Testis (tissue), 2 donors: ENCODE measurements around the gene SLC7A9.

ENCODE experiments used
- CTCF ChIP-seq, 3 experiments: fragments of 450-650 bp in 2 of 3; fragments of 200-600 bp in 1 of 3; sonication (generic) in 1 of 3; IDR thresholded peaks; one replicate each; pipeline ENCODE4 v1.5.1; 2016 to 2019; ENCODE audit warnings: antibody characterized with exemption in 3 of 3, mild to moderate bottlenecking in 2 of 3, moderate library complexity in 1 of 3
- POLR2A ChIP-seq: fragments of 450-650 bp; IDR thresholded peaks from one replicate; pipeline ENCODE4 v1.6.1; 2017; ENCODE audit warnings: antibody characterized with exemption, mild to moderate bottlenecking, moderate library complexity

- TF ChIP-seq POLR2A (no peak), CTCF (IDR thresholded peaks at IDR 0.05) (no peak)
Observed at GRCh38 chr19:32910874-32911273, 41.3 kb upstream of the SLC7A9 start.
